Activated naive CD8-positive, alpha-beta T cell treated with anti-CD3 and anti-CD28 coated beads for 36 hours (primary cell): ENCODE data around the gene ENTHD1. TPM values are rescaled to one million over a fixed set of nuclear protein-coding genes. Genes with fewer than 3 reads are reported as not detected.

ENCODE experiments used
- DNase-seq: peaks from one replicate; pipeline ENCODE4 v3.0.0; 2021
- H3K27ac Mint-ChIP-seq: one replicate; pipeline ENCODE4 v1.8.0; 2022; ENCODE audit warnings: mild to moderate bottlenecking, moderate library complexity, mixed read lengths
- H3K27me3 Mint-ChIP-seq: one replicate; pipeline ENCODE4 v1.8.0; 2022; ENCODE audit warnings: mild to moderate bottlenecking, mixed read lengths
- H3K36me3 Mint-ChIP-seq: one replicate; pipeline ENCODE4 v1.8.0; 2021; ENCODE audit warnings: mild to moderate bottlenecking, mixed read lengths
- H3K4me1 Mint-ChIP-seq: one replicate; pipeline ENCODE4 v1.8.0; 2021; ENCODE audit warnings: mixed read lengths
- H3K4me3 Mint-ChIP-seq: one replicate; pipeline ENCODE4 v1.8.0; 2022; ENCODE audit warnings: mild to moderate bottlenecking, moderate library complexity, mixed read lengths
- H3K9me3 Mint-ChIP-seq: one replicate; pipeline ENCODE4 v1.8.0; 2022; ENCODE audit warnings: mixed read lengths
- total RNA-seq, 2 experiments: library from RNA; stranded (reverse); gene quantifications; one replicate each; pipeline ENCODE4 v1.2.3, GENCODE V29; 2021

Gene ENTHD1
- total RNA-seq, 2 experiments from 2014 or later = 0.20 to 0.39 TPM

DNA sequence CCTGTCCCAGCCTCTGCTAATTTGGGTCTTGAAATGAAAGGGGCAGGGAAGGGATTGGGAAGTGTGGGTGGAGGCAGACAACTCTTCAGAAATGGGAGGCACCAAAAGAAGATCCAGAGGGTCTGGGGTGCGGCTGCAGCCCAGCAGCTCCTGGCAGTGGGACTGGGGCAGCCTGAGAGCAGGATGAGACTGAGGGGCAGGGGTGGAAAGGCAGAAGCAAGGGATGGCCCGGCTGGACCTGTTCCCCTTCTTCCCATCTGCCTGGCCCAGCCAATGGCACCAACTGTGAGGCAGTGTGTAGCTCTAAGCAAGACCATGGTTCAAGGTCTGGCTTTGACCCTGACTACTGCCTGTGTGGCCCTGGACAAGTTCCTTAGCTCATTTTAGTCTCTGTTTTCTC, 160.4 kb downstream of the ENTHD1 start:
- no peaks in the 10 kb centered on the region for H3K9me3 Mint-ChIP-seq
- H3K4me1 Mint-ChIP-seq = no peaks in the 10 kb centered on the region
- H3K27me3 Mint-ChIP-seq = peaks cover 6% of the 10 kb centered on the region
- no peak overlapping the region for H3K4me3 Mint-ChIP-seq
- no peak for DNase-seq
- H3K27ac Mint-ChIP-seq = no peak overlapping the region
- no peaks in the 10 kb centered on the region for H3K36me3 Mint-ChIP-seq

DNA sequence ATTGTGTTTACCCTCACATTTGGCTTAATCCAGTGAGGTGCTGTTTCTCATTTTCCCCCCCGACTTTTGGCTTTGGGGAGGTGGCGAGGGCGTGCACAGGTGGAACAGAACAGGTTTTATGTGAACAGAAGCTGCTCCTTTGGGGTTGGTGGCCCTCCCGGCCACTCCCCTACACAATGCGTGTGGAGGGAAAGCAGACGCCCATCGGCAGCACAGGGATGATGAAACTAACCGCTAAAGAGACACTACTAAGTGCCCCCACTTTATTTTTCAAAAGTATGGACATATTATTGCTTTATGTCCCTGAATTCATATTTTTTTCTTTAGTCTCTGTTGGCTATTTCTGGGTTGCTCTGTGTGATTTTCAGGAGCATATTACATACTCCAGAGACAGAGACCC, 160.9 kb downstream of the ENTHD1 start:
- Mint-ChIP-seq H3K36me3 (no peaks in the 10 kb centered on the region), H3K27me3 (peaks cover 9% of the 10 kb centered on the region), H3K9me3 (no peaks in the 10 kb centered on the region), H3K4me3 (no peak overlapping the region), H3K27ac (no peak overlapping the region), H3K4me1 (no peaks in the 10 kb centered on the region)
- DNase-seq = no peak

DNA sequence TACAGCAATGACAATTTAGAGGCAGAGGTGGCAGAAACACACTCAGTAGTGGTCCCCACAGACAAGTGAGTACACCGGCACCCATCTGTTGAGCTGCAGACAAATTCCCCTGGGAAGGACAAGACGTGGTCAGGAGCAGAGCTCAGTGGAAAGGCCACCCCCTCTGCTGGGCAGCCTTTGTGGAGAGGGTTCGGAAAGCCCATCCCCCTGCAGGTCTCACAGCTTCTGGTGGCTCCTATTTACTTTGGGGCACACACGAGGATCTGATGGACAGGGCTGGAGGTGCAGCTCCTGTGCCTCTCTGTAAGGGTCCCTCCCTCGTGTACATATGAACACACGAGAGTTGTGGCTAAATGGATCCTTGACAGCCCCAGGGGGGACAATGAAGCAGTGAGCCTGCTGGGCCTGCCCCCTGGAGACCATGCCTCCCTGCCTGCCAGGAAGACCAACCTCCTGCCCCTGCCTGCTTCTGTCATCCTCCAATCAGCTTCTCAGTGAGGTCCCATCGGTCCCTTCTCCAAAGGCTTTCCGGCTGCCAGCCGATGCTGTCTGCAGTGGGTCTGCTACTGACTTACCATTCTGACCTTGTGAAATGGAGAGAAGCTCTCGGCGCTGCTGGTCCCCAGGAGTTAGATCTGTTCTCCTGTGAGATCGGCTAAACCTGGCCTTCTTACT, 161.5 kb downstream of the ENTHD1 start:
- no peak overlapping the region for H3K27ac Mint-ChIP-seq
- H3K4me3 Mint-ChIP-seq = no peak overlapping the region
- DNase-seq = no peak
- no peaks in the 10 kb centered on the region for H3K4me1 Mint-ChIP-seq
- no peaks in the 10 kb centered on the region for H3K36me3 Mint-ChIP-seq
- peaks cover 9% of the 10 kb centered on the region for H3K27me3 Mint-ChIP-seq
- H3K9me3 Mint-ChIP-seq = no peaks in the 10 kb centered on the region

DNA sequence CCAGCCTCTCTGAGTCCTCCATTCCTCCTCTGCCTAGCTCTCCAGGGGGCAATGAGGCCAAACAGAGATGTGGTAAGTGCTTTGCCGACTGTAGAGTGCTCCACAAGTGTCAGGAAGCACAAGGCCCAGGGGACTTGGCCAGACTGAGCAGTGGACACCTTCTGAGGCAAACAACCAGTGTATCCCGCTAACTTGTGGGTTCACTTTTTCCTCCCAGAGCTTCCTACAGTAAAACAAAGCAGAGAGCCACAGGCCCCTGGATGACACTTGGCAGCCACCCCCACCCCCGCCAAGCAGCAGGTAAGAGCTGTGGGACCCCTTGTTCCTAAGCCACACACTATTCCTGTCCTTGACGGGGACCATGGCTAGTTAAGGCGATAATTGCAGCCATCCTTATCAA, 162.1 kb downstream of the ENTHD1 start:
- Mint-ChIP-seq H3K27me3 (peaks cover 9% of the 10 kb centered on the region), H3K36me3 (no peaks in the 10 kb centered on the region), H3K9me3 (no peaks in the 10 kb centered on the region), H3K27ac (no peak overlapping the region), H3K4me3 (no peak overlapping the region), H3K4me1 (no peaks in the 10 kb centered on the region)
- no peak for DNase-seq

DNA sequence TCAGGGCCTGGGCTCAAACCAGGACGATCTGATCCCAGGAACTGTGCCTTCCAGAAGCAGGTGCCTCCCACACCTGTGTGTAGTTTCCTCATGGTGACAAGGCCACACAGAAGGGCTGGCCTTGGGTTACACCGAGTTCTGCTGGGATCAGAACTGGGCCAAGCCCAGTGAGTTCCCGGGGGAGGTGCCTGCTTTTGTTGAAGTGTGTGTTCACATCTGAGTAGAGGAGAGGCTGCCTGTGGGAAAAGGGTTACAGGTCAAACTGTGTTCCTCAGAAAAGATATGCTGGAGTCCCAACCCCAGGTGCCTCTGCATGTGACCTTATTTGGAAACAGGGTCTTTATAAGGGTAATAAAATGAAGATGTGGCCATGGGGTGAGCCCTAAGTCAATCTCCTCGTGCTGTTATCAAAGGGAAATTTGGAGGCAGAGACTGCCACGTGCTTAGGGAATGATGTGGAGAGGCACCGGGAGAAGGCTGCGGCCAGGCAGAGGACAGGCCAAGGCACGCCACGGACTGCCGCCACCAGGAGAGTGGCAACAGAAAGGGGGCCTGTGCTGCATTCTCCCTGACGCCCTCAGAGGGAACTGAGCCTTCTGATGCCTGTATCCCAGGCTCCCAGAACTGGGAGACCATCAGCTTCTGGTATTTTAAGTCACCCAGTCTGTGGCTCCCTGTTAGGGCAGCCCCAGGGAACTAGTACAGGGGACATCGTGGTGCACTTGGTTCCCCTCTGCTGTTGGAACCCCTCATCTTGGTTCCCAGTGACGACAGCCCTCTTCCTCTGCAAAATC, 164.2 kb downstream of the ENTHD1 start:
- H3K4me3 Mint-ChIP-seq = no peak overlapping the region
- H3K9me3 Mint-ChIP-seq = no peaks in the 10 kb centered on the region
- H3K27me3 Mint-ChIP-seq = peaks cover 4% of the 10 kb centered on the region
- H3K27ac Mint-ChIP-seq = no peak overlapping the region
- H3K4me1 Mint-ChIP-seq = no peaks in the 10 kb centered on the region
- no peak for DNase-seq
- H3K36me3 Mint-ChIP-seq = peaks cover 2% of the 10 kb centered on the region

DNA sequence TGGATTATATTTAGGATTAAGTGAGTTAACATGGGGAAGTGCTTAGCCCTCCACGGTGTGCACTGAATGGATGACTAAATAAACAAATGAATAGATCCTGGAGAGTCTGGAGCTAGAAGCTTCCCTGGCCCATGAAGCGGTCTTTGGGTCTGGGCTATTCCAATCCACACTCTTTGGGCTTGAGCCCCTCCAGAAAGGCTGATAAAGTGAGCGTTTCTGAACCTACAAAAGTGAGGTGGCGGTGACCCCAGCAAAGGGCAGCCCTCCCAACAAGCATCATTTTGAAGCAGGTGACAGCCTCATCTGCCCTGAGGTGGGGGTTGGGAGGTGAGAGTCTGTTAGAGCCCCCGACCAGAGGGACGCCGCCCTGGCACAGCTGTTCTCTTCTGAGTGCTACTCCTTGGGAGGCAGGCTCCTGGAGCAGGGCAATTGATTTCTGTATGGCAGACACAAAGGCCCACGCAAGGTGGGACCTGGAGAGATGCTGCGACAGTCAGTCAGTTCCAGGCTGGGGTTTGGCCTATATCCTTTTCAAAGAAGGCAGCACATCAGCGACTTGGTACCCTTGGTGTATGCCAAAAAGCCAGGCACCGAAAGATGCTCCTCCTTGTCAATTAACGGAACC, 165.2 kb downstream of the ENTHD1 start:
- Mint-ChIP-seq H3K27ac (no peak overlapping the region), H3K36me3 (peaks cover 2% of the 10 kb centered on the region), H3K4me1 (no peaks in the 10 kb centered on the region), H3K9me3 (no peaks in the 10 kb centered on the region), H3K27me3 (peaks cover 4% of the 10 kb centered on the region), H3K4me3 (no peak overlapping the region)
- DNase-seq = no peak

DNA sequence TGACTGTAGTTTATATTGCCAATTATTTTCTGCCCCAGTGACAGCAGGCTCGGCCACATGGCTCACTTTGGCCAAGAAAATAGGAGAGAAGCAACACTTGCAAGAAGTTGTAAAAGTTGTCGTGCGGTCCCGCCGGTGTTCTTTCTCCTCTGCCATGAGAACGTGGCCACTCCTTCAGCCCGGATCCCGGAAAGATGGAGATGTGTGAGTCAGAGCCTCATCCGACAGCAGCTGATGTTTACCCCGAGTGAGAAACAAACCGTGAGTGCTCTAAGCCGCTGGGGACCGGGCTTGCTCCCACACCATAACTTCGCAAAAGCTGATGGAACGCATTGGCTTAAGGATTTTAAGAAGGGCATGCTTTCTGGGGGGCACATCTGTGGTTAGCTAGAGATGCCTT, 166.0 kb downstream of the ENTHD1 start:
- DNase-seq = no peak
- Mint-ChIP-seq H3K27me3 (peaks cover 4% of the 10 kb centered on the region), H3K4me3 (no peak overlapping the region)

DNA sequence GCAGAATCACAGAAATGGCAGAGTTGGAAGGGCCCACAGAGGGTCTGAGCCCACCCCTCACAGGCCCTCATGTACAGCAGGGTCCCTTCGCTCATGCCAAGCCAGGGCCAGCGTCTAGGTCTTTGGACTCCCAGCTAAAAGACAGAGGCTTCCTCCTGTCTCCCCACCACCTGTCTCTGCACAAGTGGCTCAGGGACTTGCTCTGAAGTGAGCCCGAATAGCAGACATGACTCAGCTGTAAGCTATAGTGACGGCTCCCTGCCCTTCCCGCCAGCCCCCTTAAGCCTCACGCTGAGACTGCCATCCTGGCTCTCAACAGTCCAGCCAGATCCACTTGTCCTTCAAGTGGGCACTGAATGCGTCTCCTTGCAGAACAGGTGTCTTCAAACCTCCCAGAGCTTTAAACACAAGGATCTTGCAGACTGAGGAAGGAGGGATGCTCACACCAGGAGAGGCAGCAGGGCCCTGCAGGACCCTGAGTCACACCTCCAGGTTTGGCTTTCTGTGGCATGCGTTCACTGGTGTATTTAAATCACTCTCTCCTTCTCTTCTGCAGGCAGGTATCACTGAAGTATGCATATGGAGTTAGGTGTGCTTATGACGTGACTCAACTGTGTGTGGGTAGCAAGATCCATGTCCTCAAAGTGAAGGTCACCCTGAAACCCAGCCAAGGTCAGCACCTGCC, 168.1 kb downstream of the ENTHD1 start:
- DNase-seq = no peak
- H3K4me1 Mint-ChIP-seq = peaks cover 3% of the 10 kb centered on the region
- peaks cover 2% of the 10 kb centered on the region for H3K36me3 Mint-ChIP-seq
- no peaks in the 10 kb centered on the region for H3K9me3 Mint-ChIP-seq
- H3K27me3 Mint-ChIP-seq = peaks cover 7% of the 10 kb centered on the region
- no peak overlapping the region for H3K4me3 Mint-ChIP-seq
- H3K27ac Mint-ChIP-seq = no peak overlapping the region

More for the DNA sequence above, 166.0 kb downstream of the ENTHD1 start:
- no peak overlapping the region for H3K27ac Mint-ChIP-seq
- no peaks in the 10 kb centered on the region for H3K4me1 Mint-ChIP-seq
- H3K36me3 Mint-ChIP-seq = peaks cover 2% of the 10 kb centered on the region
- H3K9me3 Mint-ChIP-seq = no peaks in the 10 kb centered on the region

DNA sequence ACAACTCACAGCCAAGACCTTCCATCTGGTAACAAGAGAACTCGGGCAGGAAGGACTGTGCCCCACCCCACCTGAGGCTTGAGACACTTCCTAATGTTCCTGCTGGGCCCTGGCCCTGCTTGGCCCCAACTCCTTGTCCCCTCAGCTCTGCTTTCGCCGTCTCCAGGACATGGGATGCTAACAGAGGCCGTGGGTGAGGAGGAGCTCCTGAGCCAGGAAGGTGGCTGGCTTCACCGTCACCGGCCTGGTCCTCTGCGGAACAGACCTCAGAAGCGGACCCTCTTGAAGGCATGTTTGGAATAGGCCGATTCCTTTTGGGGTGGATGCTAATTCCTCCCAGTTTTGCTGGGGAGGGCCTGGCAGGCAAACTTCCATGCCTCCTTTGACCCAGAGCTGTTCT, 168.7 kb downstream of the ENTHD1 start:
- Mint-ChIP-seq H3K4me1 (peaks cover 3% of the 10 kb centered on the region), H3K27ac (no peak overlapping the region), H3K36me3 (peaks cover 2% of the 10 kb centered on the region)

DNA sequence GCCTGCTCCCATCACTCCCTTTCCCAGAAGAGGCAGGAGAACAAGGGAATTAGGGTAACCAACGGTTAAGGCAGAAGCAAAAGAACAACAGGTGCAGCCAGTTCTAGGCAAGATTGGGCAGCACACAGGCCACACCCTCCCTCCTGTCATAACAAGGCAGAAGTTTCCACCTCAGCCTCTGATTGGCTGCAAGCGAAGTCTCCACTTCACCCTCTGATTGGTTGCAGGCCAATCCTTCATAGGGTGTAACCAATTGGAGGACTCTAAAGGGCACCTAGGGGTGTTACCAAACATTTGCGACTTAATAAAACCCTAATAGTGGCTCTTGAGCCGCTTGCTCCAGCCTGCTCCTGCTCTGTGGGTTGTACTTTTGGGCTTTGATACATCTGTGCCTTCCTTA, 169.2 kb downstream of the ENTHD1 start:
- peaks cover 2% of the 10 kb centered on the region for H3K36me3 Mint-ChIP-seq
- no peak overlapping the region for H3K27ac Mint-ChIP-seq
- no peak overlapping the region for H3K4me3 Mint-ChIP-seq
- H3K9me3 Mint-ChIP-seq = no peaks in the 10 kb centered on the region
- DNase-seq = no peak
- H3K4me1 Mint-ChIP-seq = peaks cover 3% of the 10 kb centered on the region
- peaks cover 10% of the 10 kb centered on the region for H3K27me3 Mint-ChIP-seq

More for the DNA sequence above, 168.7 kb downstream of the ENTHD1 start:
- DNase-seq = no peak
- Mint-ChIP-seq H3K9me3 (no peaks in the 10 kb centered on the region), H3K27me3 (peaks cover 10% of the 10 kb centered on the region), H3K4me3 (no peak overlapping the region)

DNA sequence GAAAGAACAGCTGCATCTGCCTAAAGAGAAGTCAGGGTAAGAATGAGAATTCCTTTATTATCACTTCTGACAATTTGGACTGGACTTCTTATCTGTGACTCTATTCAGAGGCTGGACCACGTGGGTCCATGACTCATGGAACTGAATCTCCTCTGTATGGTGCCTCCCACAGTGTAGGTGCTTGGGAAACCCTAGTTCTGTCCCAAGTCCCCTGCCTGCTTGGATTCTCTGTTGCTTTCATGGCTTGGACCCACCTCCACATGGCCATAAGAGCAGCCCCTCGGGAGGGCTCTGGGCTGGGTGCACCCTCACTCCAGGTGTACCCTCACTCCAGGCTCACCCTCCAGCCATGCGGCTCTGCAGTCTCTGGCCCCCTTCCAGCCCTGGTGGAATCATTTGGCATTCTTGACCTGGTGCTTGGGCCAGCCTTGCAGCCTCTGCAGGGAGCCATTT, 169.6 kb downstream of the ENTHD1 start:
- DNase-seq = no peak
- Mint-ChIP-seq H3K4me1 (peaks cover 3% of the 10 kb centered on the region), H3K9me3 (no peaks in the 10 kb centered on the region), H3K36me3 (peaks cover 2% of the 10 kb centered on the region), H3K27ac (no peak overlapping the region), H3K4me3 (no peak overlapping the region), H3K27me3 (peaks cover 10% of the 10 kb centered on the region)

DNA sequence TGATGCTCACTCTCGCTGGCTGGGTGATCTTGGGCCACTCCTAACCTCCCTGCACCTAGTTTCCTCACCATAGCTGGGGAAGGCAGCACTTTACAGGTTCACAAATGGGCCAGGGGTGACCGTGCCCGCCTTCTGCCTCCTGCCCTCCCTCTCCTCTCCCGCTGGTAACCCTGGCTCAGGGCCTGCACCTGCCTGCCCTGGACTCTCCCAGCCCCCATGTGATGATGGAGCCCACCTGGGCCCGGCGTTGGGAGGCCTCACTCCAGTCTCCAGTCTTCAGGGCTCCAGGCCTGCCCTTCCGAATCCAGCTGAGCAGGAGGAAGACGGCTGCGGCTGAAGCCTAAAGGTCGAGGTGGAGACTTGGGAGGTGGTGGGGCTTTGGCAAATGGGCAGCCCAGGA, 170.1 kb downstream of the ENTHD1 start:
- peaks cover 2% of the 10 kb centered on the region for H3K36me3 Mint-ChIP-seq
- no peaks in the 10 kb centered on the region for H3K9me3 Mint-ChIP-seq
- no peak overlapping the region for H3K4me3 Mint-ChIP-seq
- H3K27ac Mint-ChIP-seq = no peak overlapping the region
- peaks cover 10% of the 10 kb centered on the region for H3K27me3 Mint-ChIP-seq
- no peak for DNase-seq
- H3K4me1 Mint-ChIP-seq = peaks cover 3% of the 10 kb centered on the region

DNA sequence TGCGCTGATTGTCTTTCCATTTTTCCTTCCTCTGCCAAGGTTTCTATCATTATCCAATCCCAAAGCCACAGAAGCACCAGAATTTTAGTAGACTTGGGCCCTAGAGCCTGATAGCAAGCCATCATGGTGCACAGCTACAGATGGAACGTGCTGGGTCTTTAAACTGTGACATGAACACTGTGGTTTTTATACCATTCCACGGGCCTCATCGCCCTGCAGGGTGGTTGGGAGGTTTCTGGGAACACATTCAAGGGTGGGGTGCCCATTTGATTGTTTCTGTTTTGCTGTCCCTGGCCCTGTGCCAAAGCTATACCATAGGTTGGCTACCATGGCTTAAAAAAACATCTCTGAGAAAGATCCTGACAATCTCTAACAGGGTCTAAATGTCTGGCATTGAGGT, 171.1 kb downstream of the ENTHD1 start:
- Mint-ChIP-seq H3K4me1 (peaks cover 3% of the 10 kb centered on the region), H3K9me3 (no peaks in the 10 kb centered on the region), H3K4me3 (no peak overlapping the region), H3K27ac (no peak overlapping the region), H3K36me3 (peaks cover 2% of the 10 kb centered on the region), H3K27me3 (peaks cover 6% of the 10 kb centered on the region)
- no peak for DNase-seq

DNA sequence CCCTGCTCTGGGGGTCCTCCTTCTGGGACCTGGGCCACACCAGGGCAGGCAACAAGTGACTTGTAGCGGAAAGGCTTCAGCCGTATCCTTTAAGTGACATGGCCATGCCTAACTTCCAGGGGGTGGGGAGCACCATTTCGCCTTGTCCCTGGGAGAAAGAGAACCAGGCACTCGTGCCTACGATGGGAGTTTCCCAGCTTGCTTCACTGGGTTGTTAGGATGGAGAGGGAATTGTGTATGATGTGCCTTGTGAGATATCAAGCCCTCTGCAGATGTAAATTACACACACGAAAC, 171.6 kb downstream of the ENTHD1 start:
- peaks cover 6% of the 10 kb centered on the region for H3K27me3 Mint-ChIP-seq

More for the DNA sequence above, 171.6 kb downstream of the ENTHD1 start:
- no peaks in the 10 kb centered on the region for H3K9me3 Mint-ChIP-seq
- H3K4me1 Mint-ChIP-seq = peaks cover 3% of the 10 kb centered on the region
- H3K4me3 Mint-ChIP-seq = no peak overlapping the region
- no peak overlapping the region for H3K27ac Mint-ChIP-seq
- H3K36me3 Mint-ChIP-seq = peaks cover 2% of the 10 kb centered on the region
- DNase-seq = no peak
